ENCODE results near the gene CBX5.
"Not testable (repeated sequence)": the region's sequence is repeated elsewhere in the genome, so short reads cannot be mapped to it uniquely, and the experiment has no call there.

CBX5 gene

GRCh38 chr12:54239620-54240019, 40.3 kb downstream of the CBX5 start:
- H3K4me3 ChIP-seq, result no peak overlapping the region
- no peak for TF ChIP-seq CTCF (IDR thresholded peaks at IDR 0.05)
- no peak for DNase-seq (ENCODE audit: low spot score)
- no peak overlapping the region for H3K27ac ChIP-seq

GRCh38 chr12:54238531-54238930, 41.4 kb downstream of the CBX5 start:
- TF ChIP-seq CTCF (IDR thresholded peaks at IDR 0.05), result no peak
- DNase-seq (ENCODE audit: low spot score), result no peak
- Histone ChIP-seq H3K4me3 (no peak overlapping the region), H3K27ac (no peak overlapping the region)

GRCh38 chr12:54232790-54233189, 47.1 kb downstream of the CBX5 start:
- Histone ChIP-seq H3K4me3 (no peak overlapping the region), H3K27ac (no peak overlapping the region)
- TF ChIP-seq CTCF (IDR thresholded peaks at IDR 0.05), result no peak

GRCh38 chr12:54231269-54231668, 48.7 kb downstream of the CBX5 start:
- not testable (repeated sequence) for H3K4me3 ChIP-seq; DNase-seq (ENCODE audit: low spot score); H3K27ac ChIP-seq

More at GRCh38 chr12:54232790-54233189, 47.1 kb downstream of the CBX5 start:
- DNase-seq (ENCODE audit: low spot score), result no peak

GRCh38 chr12:54230555-54230954, 49.4 kb downstream of the CBX5 start:
- H3K27ac ChIP-seq, result no peak overlapping the region
- TF ChIP-seq CTCF (IDR thresholded peaks at IDR 0.05), result no peak
- no peak for DNase-seq (ENCODE audit: low spot score)
- no peak overlapping the region for H3K4me3 ChIP-seq

- no peak for DNase-seq (ENCODE audit: low spot score)
- no peak for TF ChIP-seq CTCF (IDR thresholded peaks at IDR 0.05)
- Histone ChIP-seq H3K4me3 (no peak overlapping the region), H3K27ac (peak overlapping the region in 1 of 2 donors; percentile 73)
These were observed 50.2 kb downstream of the CBX5 start for GRCh38 chr12:54229624-54230212.

GRCh38 chr12:54228471-54228870, 51.5 kb downstream of the CBX5 start:
- H3K27ac ChIP-seq, result peak overlapping the region in 1 of 2 donors; percentile 13
- H3K4me3 ChIP-seq, result no peak overlapping the region
- no peak for DNase-seq (ENCODE audit: low spot score)
- no peak for TF ChIP-seq CTCF (IDR thresholded peaks at IDR 0.05)

GRCh38 chr12:54227927-54228326, 52.0 kb downstream of the CBX5 start:
- not testable (repeated sequence) for H3K27ac ChIP-seq; DNase-seq (ENCODE audit: low spot score); H3K4me3 ChIP-seq

Measured in coronary artery (tissue), 2 donors.